IMR-90 (cell line): ENCODE data around the gene ERG.

Experiments used
- BHLHE40 ChIP-seq: fragments of 150-350 bp; IDR thresholded peaks from 2 replicates; pipeline ENCODE4 v1.6.1; 2016; ENCODE audit warnings: mild to moderate bottlenecking, low read depth, low read length
- CEBPB ChIP-seq: IDR thresholded peaks from 2 replicates; pipeline ENCODE4 v1.6.1; 2012; ENCODE audit warnings: low read depth, low read length, improper control_type of control experiment
- CTCF ChIP-seq: conservative IDR thresholded peaks from 2 replicates; pipeline ENCODE4 v1.5.1; 2012; ENCODE audit warnings: mild to moderate bottlenecking, low read depth, low read length, improper control_type of control experiment
- FOS ChIP-seq: fragments of 150-350 bp; IDR thresholded peaks from 2 replicates; pipeline ENCODE4 v1.6.1; 2016; ENCODE audit warnings: low read depth, low read length
- NFE2L2 ChIP-seq: fragments of 150-350 bp; IDR thresholded peaks from 2 replicates; pipeline ENCODE4 v1.6.1; 2016; ENCODE audit warnings: low read depth, mild to moderate bottlenecking, low read length
- POLR2A ChIP-seq: IDR thresholded peaks from 2 replicates; pipeline ENCODE4 v1.6.1; 2012; ENCODE audit warnings: mild to moderate bottlenecking, low read depth, low read length
- RFX5 ChIP-seq: IDR thresholded peaks from 2 replicates; pipeline ENCODE4 v1.8.0; 2012; ENCODE audit warnings: low read depth, mild to moderate bottlenecking, low read length, moderate library complexity
- SMC3 ChIP-seq: fragments of 150-350 bp; IDR thresholded peaks from 2 replicates; pipeline ENCODE4 v1.6.1; 2016; ENCODE audit warnings: low read depth, mild to moderate bottlenecking, antibody characterized with exemption, low read length, moderate library complexity
- USF2 ChIP-seq: fragments of 150-350 bp; IDR thresholded peaks from 2 replicates; pipeline ENCODE4 v1.6.1; 2017; ENCODE audit warnings: mild to moderate bottlenecking, antibody characterized with exemption, low read length, low read depth

- TF ChIP-seq RFX5 (no peak), CTCF (no peak), USF2 (no peak), POLR2A (no peak), SMC3 (no peak), NFE2L2 (no peak), BHLHE40 (no peak), CEBPB (no peak), FOS (no peak)
These were observed 6.7 kb downstream of the ERG start for GRCh38 chr21:38491536-38491935.
